ENCODE results near the gene ZNF784. TPM values are rescaled to one million over a fixed set of nuclear protein-coding genes. Genes with fewer than 3 reads are reported as not detected.

The ZNF784 gene
- total and polyA plus RNA-seq, 2 of the 8 experiments (the other 6 are each of a cell fraction or from before 2014, with no cell fraction given) = 6.5 to 8.0 TPM

DNA sequence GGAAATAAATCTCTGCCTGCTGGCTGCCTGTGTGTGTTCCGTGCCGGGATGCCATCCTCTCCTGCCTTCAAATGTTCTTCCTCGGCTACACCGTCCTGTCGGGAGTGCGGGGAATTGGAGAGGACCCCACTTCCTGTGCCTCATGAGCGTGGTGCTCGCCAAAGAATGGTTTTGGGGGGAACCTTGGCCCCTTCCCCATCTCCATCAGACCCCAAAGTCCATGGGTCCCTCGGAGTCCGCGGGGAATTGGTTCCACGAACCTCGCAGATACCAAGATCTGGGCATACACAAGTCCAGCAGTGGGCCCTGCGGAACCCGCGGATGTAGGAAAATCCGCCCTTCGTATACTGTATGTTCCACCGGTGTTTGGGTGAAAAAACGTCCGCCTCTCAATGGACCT, 21.3 kb downstream of the ZNF784 start:
- Histone ChIP-seq H2BK15ac (ENCODE audit: low read length) (no peak overlapping the region), H3K79me1 (ENCODE audit: low read depth, low read length) (peaks cover 3% of the 10 kb centered on the region), H2BK20ac (ENCODE audit: low read length) (peak overlapping the region; percentile 63), H2AFZ (ENCODE audit: low read length) (no peak overlapping the region), H3K27me3 (replicated peaks in 1 of 4; ENCODE audit: control insufficient read depth in 3 of 4, extremely low read depth in 1 of 4, insufficient read depth in 3 of 4, low read length in 3 of 4) (no peaks in the 10 kb centered on the region), H2BK5ac (ENCODE audit: low read depth, low read length) (0 out of 2 replicates have a peak overlapping the region, but pooled peaks have one; percentile 66), H3K23ac (ENCODE audit: insufficient read length) (no peak overlapping the region), H4K8ac (ENCODE audit: extremely low read depth, insufficient read depth, low read length) (no peak overlapping the region; the same call in 1 of the 2 replicates), H3K23me2 (ENCODE audit: low read depth, low read length) (peaks cover 21% of the 10 kb centered on the region), H3K4ac (replicated peaks; ENCODE audit: insufficient read length, low read depth, low read length) (no peak overlapping the region), H3K9ac (replicated peaks in 1 of 4; ENCODE audit: extremely low read depth in 1 of 4, low read depth in 3 of 4, low read length in 3 of 4) (no peak overlapping the region), H3K27ac (ENCODE audit: low read depth, low read length) (no peak overlapping the region), H2BK120ac (replicated peaks; ENCODE audit: low read depth, low read length) (peak overlapping the region; percentile 47), H4K91ac (replicated peaks; ENCODE audit: insufficient read length, low read length) (peak overlapping the region; percentile 25), H2AK5ac (ENCODE audit: low read depth, low read length) (peak overlapping the region; percentile 84), H3K9me3 (ENCODE audit: insufficient read depth in 2 of 2, low read depth in 1 of 2, low read length in 1 of 2) (no peaks in the 10 kb centered on the region), H3K18ac (ENCODE audit: extremely low read depth, low read length) (no peak overlapping the region), H3K36me3 (ENCODE audit: control insufficient read depth in 2 of 4, insufficient read depth in 4 of 4, low read length in 3 of 4) (no peaks in the 10 kb centered on the region), H4K5ac (ENCODE audit: insufficient read length, low read depth, low read length) (no peak overlapping the region), H4K20me1 (replicated peaks in 1 of 2; ENCODE audit: control insufficient read depth in 1 of 2, insufficient read depth in 2 of 2, low read length in 2 of 2) (peaks cover 2 to 12% of the 10 kb centered on the region in 2 experiments), H3K79me2 (ENCODE audit: control insufficient read depth in 1 of 2, insufficient read depth in 2 of 2, low read length in 2 of 2) (peaks cover 0 to 10% of the 10 kb centered on the region in 2 experiments; a peak in 2 of 4 replicates), H3K4me1 (replicated peaks in 1 of 4; ENCODE audit: control insufficient read depth in 3 of 4, insufficient read depth in 4 of 4, low read length in 3 of 4) (peaks cover 0 to 16% (median 12%) of the 10 kb centered on the region in 4 experiments; a peak in 6 of 7 replicates), H2BK12ac (ENCODE audit: low read depth, low read length) (peak overlapping the region; percentile 68; the same call in 1 of the 2 replicates), H3K56ac (replicated peaks; ENCODE audit: insufficient read length, low read depth, low read length) (no peak overlapping the region), H3K14ac (ENCODE audit: insufficient read length) (no peak overlapping the region), H3K4me2 (ENCODE audit: insufficient read depth in 1 of 2, low read depth in 2 of 2, low read length in 2 of 2) (peak overlapping the region in 1 of 2 experiments; percentile 25; a peak in 1 of 4 replicates), H3K4me3 (ENCODE audit: extremely low read depth in 1 of 4, insufficient read depth in 2 of 4, low read depth in 3 of 4, low read length in 4 of 4) (no peak overlapping the region)
- FAIRE-seq = no peak
- 90% methylated on average over 20 of the region's 21 CpGs; no CpG with 5 or more reads in 1 of the 2 experiments for WGBS, 2 experiments (ENCODE audit: extremely low coverage in 1 of 2, insufficient coverage in 1 of 2, insufficient read length in 1 of 2, insufficient replicate concordance in 2 of 2, low coverage in 1 of 2, low lambda C conversion rate in 2 of 2, missing lambda C conversion rate in 1 of 2)
- CTCF ChIA-PET (ENCODE audit: partially characterized antibody) = interaction anchor here (1.0 to 1.4 kb wide), 2 partner anchors 14 to 126 kb away, joined by 3 read pairs; partner anchors contain the start of gene ZNF628
- DNase-seq (ENCODE audit: low read depth in 1 of 2, low spot score in 2 of 2) = peak in 1 of 2 experiments; percentile 49
- POLR2A ChIA-PET (ENCODE audit: partially characterized antibody) = interaction anchor here (1.3 to 3.6 kb wide), 4 partner anchors 10 to 21 kb away, joined by 3 to 18 read pairs (median 6); partner anchors contain the start of gene ZNF784
- TF ChIP-seq, protein P1, sequence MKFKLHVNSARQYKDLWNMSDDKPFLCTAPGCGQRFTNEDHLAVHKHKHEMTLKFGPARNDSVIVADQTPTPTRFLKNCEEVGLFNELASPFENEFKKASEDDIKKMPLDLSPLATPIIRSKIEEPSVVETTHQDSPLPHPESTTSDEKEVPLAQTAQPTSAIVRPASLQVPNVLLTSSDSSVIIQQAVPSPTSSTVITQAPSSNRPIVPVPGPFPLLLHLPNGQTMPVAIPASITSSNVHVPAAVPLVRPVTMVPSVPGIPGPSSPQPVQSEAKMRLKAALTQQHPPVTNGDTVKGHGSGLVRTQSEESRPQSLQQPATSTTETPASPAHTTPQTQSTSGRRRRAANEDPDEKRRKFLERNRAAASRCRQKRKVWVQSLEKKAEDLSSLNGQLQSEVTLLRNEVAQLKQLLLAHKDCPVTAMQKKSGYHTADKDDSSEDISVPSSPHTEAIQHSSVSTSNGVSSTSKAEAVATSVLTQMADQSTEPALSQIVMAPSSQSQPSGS (IDR thresholded peaks at IDR 0.05; ENCODE audit: low read length) = no peak
- TF ChIP-seq RAD21 (IDR thresholded peaks at IDR 0.05 in 1 of 2, conservative IDR thresholded peaks at IDR 0.05 in 1 of 2; ENCODE audit: low read depth in 2 of 2, low read length in 2 of 2) (no peak), KDM5A (IDR thresholded peaks at IDR 0.05; ENCODE audit: low read length) (no peak), SUZ12 (IDR thresholded peaks at IDR 0.05; ENCODE audit: low read length) (no peak), EGR1 (IDR thresholded peaks at IDR 0.05; ENCODE audit: borderline replicate concordance, low read depth, low read length) (no peak), GABPA (IDR thresholded peaks at IDR 0.05; ENCODE audit: borderline replicate concordance, insufficient read depth, low read length) (no peak), RFX5 (IDR thresholded peaks at IDR 0.05; ENCODE audit: borderline replicate concordance, low read depth, low read length) (no peak), EP300 (IDR thresholded peaks at IDR 0.05; ENCODE audit: borderline replicate concordance in 1 of 2, low read depth in 2 of 2, low read length in 2 of 2) (no peak), SP2 (IDR thresholded peaks at IDR 0.05; ENCODE audit: low read length) (no peak)
